OCI-LY7 (cell line): Measurements from ENCODE around the gene BTBD9.

ENCODE experiments used
- EZH2phosphoT487 ChIP-seq: fragments of 200-600 bp; sonication (generic); IDR thresholded peaks from 2 replicates; pipeline ENCODE4 v1.6.1; 2018; ENCODE audit warnings: low read depth, borderline replicate concordance, mild to moderate bottlenecking, mixed run types, antibody characterized with exemption, low read length, moderate library complexity, mixed read lengths
- TF ChIP-seq, protein P1 (sequence below): fragments of 200-600 bp; sonication (generic); conservative IDR thresholded peaks from 2 replicates; pipeline ENCODE4 v1.5.1; 2014; ENCODE audit warnings: mild to moderate bottlenecking, antibody characterized with exemption, low read length, moderate library complexity, mixed read lengths

DNA sequence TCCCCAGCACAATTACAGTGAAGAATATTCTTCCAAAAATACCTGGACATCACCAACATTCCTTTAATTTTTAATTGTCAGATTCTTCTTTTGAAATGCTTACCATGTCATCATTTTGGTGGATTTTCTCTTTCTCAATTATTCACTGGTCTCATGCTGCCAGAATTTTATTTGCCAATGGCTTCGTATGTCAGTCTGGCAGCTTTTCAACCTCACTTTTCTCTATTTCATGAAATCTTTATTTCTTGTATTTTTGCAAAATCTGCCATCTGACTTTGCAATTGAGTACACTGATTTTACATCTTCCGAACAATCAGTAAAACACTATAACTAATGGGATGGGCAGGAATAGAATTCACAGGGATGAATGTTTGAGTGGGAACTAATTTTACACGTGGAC, 84.1 kb downstream of the BTBD9 start:
- TF ChIP-seq, protein P1, sequence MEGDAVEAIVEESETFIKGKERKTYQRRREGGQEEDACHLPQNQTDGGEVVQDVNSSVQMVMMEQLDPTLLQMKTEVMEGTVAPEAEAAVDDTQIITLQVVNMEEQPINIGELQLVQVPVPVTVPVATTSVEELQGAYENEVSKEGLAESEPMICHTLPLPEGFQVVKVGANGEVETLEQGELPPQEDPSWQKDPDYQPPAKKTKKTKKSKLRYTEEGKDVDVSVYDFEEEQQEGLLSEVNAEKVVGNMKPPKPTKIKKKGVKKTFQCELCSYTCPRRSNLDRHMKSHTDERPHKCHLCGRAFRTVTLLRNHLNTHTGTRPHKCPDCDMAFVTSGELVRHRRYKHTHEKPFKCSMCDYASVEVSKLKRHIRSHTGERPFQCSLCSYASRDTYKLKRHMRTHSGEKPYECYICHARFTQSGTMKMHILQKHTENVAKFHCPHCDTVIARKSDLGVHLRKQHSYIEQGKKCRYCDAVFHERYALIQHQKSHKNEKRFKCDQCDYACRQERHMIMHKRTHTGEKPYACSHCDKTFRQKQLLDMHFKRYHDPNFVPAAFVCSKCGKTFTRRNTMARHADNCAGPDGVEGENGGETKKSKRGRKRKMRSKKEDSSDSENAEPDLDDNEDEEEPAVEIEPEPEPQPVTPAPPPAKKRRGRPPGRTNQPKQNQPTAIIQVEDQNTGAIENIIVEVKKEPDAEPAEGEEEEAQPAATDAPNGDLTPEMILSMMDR: no peak
- no peak for TF ChIP-seq EZH2phosphoT487
